Uterus (tissue), 4 donors: Measurements from ENCODE around the gene ENGASE. TPM values are rescaled to one million over a fixed set of nuclear protein-coding genes. Genes with fewer than 3 reads are reported as not detected.

Source experiments
- DNase-seq, 2 donors: peaks; one replicate each; pipeline ENCODE4 v3.0.0-alpha.2; 2019 to 2020
- H3K27ac ChIP-seq, 2 donors: fragments of 200-600 bp; sonication (generic); 1 replicate in 1 of 2; 2 replicates in 1 of 2; pipeline ENCODE4 v1.5.1; 2016 to 2018
- H3K27me3 ChIP-seq, 2 donors: fragments of 200-600 bp; sonication (generic); one replicate each; pipeline ENCODE4 v1.5.1; 2018 to 2019; ENCODE audit warnings: control low read depth in 1 of 2
- H3K36me3 ChIP-seq, 2 donors: fragments of 200-600 bp; sonication (generic); one replicate each; pipeline ENCODE4 v1.5.1; 2019; ENCODE audit warnings: control low read depth in 1 of 2
- H3K4me1 ChIP-seq, 2 donors: fragments of 200-600 bp; sonication (generic); one replicate each; pipeline ENCODE4 v1.5.1; 2018 to 2019; ENCODE audit warnings: control low read depth in 1 of 2
- H3K4me3 ChIP-seq, 2 donors: fragments of 200-600 bp; sonication (generic); 1 replicate in 1 of 2; 2 replicates in 1 of 2; pipeline ENCODE4 v1.5.1; 2018 to 2019; ENCODE audit warnings: mild to moderate bottlenecking in 1 of 2
- H3K9me3 ChIP-seq, 2 donors: fragments of 200-600 bp; sonication (generic); one replicate each; pipeline ENCODE4 v1.5.1; 2019; ENCODE audit warnings: control low read depth in 1 of 2
- CTCF ChIP-seq, 4 experiments: fragments of 200-600 bp in 2 of 4; fragments of 450-650 bp in 2 of 4; sonication (generic) in 2 of 4; IDR thresholded peaks; one replicate each; pipeline ENCODE4 v1.5.1; 2016 to 2019; ENCODE audit warnings: antibody characterized with exemption in 4 of 4, mild to moderate bottlenecking in 2 of 4, moderate library complexity in 1 of 4
- POLR2A ChIP-seq, 2 donors: fragments of 450-650 bp; IDR thresholded peaks; one replicate each; pipeline ENCODE4 v1.6.1; 2016; ENCODE audit warnings: antibody characterized with exemption in 2 of 2, mild to moderate bottlenecking in 1 of 2, moderate library complexity in 1 of 2
- intact Hi-C: fragments of 100-400 bp; cut with DNase I; formaldehyde crosslinking; loops from one replicate; pipeline ENCODE4 v1.15.1; 2023; ENCODE audit warnings: low total_unique reads
- total RNA-seq, 4 donors: library from RNA; depleted of rRNA in 3 of 4; stranded (reverse); fragments of >200 nt in 3 of 4; gene quantifications; one replicate each; pipeline versions ENCODE4 v1.1.0 to v1.2.4, GENCODE V29; 2014 to 2023
- donor health status: DM: yes; HTN: yes; CAD: no.

Gene ENGASE
- total RNA-seq, 4 donors from 2014 or later, result 3.8 to 63.2 (median 24.6) TPM

- TF ChIP-seq POLR2A (IDR thresholded peaks at IDR 0.05) (no peak), CTCF (IDR thresholded peaks at IDR 0.05) (no peak)
- Histone ChIP-seq H3K4me1 (no peaks in the 10 kb centered on the region), H3K27ac (no peak overlapping the region), H3K9me3 (no peaks in the 10 kb centered on the region), H3K4me3 (no peak overlapping the region), H3K27me3 (no peaks in the 10 kb centered on the region), H3K36me3 (no peaks in the 10 kb centered on the region)
- DNase-seq, result no peak
- intact Hi-C loops, result no loop called here
Measured at GRCh38 chr17:79083191-79083971, 8.8 kb downstream of the ENGASE start.

- Histone ChIP-seq H3K36me3 (no peaks in the 10 kb centered on the region), H3K9me3 (no peaks in the 10 kb centered on the region), H3K4me1 (no peaks in the 10 kb centered on the region), H3K4me3 (no peak overlapping the region), H3K27me3 (no peaks in the 10 kb centered on the region), H3K27ac (no peak overlapping the region)
- intact Hi-C loops, result loop anchor here (5.0 kb wide), 2 partner anchors 308 to 623 kb away; no protein-coding TSS in a partner anchor
- no peak for DNase-seq
- no peak for TF ChIP-seq CTCF (IDR thresholded peaks at IDR 0.05)
- TF ChIP-seq POLR2A (IDR thresholded peaks at IDR 0.05), result no peak
Measured at GRCh38 chr17:79084291-79085153, 9.9 kb downstream of the ENGASE start.

GRCh38 chr17:79085154-79085920, 10.7 kb downstream of the ENGASE start:
- Histone ChIP-seq H3K4me3 (no peak overlapping the region), H3K27me3 (no peaks in the 10 kb centered on the region), H3K4me1 (no peaks in the 10 kb centered on the region), H3K36me3 (no peaks in the 10 kb centered on the region), H3K27ac (no peak overlapping the region), H3K9me3 (no peaks in the 10 kb centered on the region)
- TF ChIP-seq CTCF (IDR thresholded peaks at IDR 0.05) (no peak), POLR2A (IDR thresholded peaks at IDR 0.05) (no peak)
- DNase-seq, result no peak
- intact Hi-C loops, result loop anchor here (5.0 kb wide), 2 partner anchors 307 to 622 kb away; no protein-coding TSS in a partner anchor

GRCh38 chr17:79085921-79086551, 11.4 kb downstream of the ENGASE start:
- no peaks in the 10 kb centered on the region for H3K36me3 ChIP-seq
- intact Hi-C loops, result loop anchor here (5.0 kb wide), 2 partner anchors 306 to 621 kb away; no protein-coding TSS in a partner anchor

More at GRCh38 chr17:79085921-79086551, 11.4 kb downstream of the ENGASE start:
- Histone ChIP-seq H3K9me3 (no peaks in the 10 kb centered on the region), H3K4me1 (no peaks in the 10 kb centered on the region), H3K27ac (no peak overlapping the region), H3K4me3 (no peak overlapping the region), H3K27me3 (no peaks in the 10 kb centered on the region)
- no peak for TF ChIP-seq CTCF (IDR thresholded peaks at IDR 0.05)
- no peak for TF ChIP-seq POLR2A (IDR thresholded peaks at IDR 0.05)
- no peak for DNase-seq
